Osteocyte (in vitro differentiated cells): ENCODE measurements around the gene MS4A15. TPM values are rescaled to one million over a fixed set of nuclear protein-coding genes. Genes with fewer than 3 reads are reported as not detected.
"Not testable (repeated sequence)": the region's sequence is repeated elsewhere in the genome, so short reads cannot be mapped to it uniquely, and the experiment has no call there.

Experiments used
- DNase-seq: peaks from one replicate; pipeline ENCODE4 v3.0.0; 2021; ENCODE audit warnings: mixed read lengths; ENCODE audit not compliant: unreplicated experiment; ENCODE audit errors: extremely low spot score
- H3K27ac Mint-ChIP-seq: one replicate; pipeline ENCODE4 v1.8.0; 2021; ENCODE audit warnings: mild to moderate bottlenecking, mixed read lengths; ENCODE audit not compliant: unreplicated experiment
- H3K27me3 Mint-ChIP-seq: one replicate; pipeline ENCODE4 v1.8.0; 2021; ENCODE audit warnings: mixed read lengths; ENCODE audit not compliant: unreplicated experiment
- H3K36me3 Mint-ChIP-seq: one replicate; pipeline ENCODE4 v1.8.0; 2021; ENCODE audit warnings: mixed read lengths; ENCODE audit not compliant: unreplicated experiment
- H3K4me1 Mint-ChIP-seq: one replicate; pipeline ENCODE4 v1.8.0; 2021; ENCODE audit warnings: mixed read lengths; ENCODE audit not compliant: unreplicated experiment
- H3K4me3 Mint-ChIP-seq: one replicate; pipeline ENCODE4 v1.8.0; 2021; ENCODE audit warnings: mild to moderate bottlenecking, moderate library complexity, mixed read lengths; ENCODE audit not compliant: unreplicated experiment
- H3K9me3 Mint-ChIP-seq: one replicate; pipeline ENCODE4 v1.8.0; 2021; ENCODE audit warnings: mixed read lengths; ENCODE audit not compliant: unreplicated experiment
- total RNA-seq: library from RNA; stranded (reverse); gene quantifications from 2 replicates; pipeline ENCODE4 v1.2.1, GENCODE V29; 2021
- TF ChIP-seq, protein P1 (sequence below): fragments of 200-600 bp; sonication (generic); IDR thresholded peaks from 2 replicates; pipeline ENCODE4 v1.5.0; 2021; ENCODE audit warnings: antibody characterized with exemption, mild to moderate bottlenecking, moderate library complexity

The MS4A15 gene
- total RNA-seq, 1 donor from 2014 or later: not detected

DNA sequence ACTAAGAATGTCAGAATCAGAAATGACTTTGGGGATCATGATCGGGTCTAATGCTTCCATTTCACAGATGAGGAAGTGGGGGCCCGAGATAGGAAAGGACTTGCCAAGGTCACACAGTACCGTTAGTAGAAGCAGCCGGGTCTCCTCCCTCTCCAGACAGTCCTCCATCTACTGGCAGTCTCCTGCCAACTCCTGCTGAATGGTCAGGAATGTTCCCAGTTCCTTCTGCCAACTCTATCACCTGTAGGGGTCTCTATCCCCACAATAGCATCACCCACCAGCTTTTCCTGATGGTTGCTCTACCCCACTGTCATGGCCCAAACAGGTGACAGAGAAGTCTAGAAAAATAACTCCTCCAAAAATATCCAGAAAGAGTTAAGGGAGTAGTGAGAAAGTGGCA is 61.4 kb downstream of the MS4A15 start:
- H3K9me3 Mint-ChIP-seq: no peaks in the 10 kb centered on the region
- no peaks in the 10 kb centered on the region for H3K36me3 Mint-ChIP-seq
- no peaks in the 10 kb centered on the region for H3K4me1 Mint-ChIP-seq
- no peak overlapping the region for H3K27ac Mint-ChIP-seq
- no peak for DNase-seq
- TF ChIP-seq, protein P1, sequence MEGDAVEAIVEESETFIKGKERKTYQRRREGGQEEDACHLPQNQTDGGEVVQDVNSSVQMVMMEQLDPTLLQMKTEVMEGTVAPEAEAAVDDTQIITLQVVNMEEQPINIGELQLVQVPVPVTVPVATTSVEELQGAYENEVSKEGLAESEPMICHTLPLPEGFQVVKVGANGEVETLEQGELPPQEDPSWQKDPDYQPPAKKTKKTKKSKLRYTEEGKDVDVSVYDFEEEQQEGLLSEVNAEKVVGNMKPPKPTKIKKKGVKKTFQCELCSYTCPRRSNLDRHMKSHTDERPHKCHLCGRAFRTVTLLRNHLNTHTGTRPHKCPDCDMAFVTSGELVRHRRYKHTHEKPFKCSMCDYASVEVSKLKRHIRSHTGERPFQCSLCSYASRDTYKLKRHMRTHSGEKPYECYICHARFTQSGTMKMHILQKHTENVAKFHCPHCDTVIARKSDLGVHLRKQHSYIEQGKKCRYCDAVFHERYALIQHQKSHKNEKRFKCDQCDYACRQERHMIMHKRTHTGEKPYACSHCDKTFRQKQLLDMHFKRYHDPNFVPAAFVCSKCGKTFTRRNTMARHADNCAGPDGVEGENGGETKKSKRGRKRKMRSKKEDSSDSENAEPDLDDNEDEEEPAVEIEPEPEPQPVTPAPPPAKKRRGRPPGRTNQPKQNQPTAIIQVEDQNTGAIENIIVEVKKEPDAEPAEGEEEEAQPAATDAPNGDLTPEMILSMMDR: no peak
- H3K27me3 Mint-ChIP-seq: peaks cover 5% of the 10 kb centered on the region
- H3K4me3 Mint-ChIP-seq: no peak overlapping the region

DNA sequence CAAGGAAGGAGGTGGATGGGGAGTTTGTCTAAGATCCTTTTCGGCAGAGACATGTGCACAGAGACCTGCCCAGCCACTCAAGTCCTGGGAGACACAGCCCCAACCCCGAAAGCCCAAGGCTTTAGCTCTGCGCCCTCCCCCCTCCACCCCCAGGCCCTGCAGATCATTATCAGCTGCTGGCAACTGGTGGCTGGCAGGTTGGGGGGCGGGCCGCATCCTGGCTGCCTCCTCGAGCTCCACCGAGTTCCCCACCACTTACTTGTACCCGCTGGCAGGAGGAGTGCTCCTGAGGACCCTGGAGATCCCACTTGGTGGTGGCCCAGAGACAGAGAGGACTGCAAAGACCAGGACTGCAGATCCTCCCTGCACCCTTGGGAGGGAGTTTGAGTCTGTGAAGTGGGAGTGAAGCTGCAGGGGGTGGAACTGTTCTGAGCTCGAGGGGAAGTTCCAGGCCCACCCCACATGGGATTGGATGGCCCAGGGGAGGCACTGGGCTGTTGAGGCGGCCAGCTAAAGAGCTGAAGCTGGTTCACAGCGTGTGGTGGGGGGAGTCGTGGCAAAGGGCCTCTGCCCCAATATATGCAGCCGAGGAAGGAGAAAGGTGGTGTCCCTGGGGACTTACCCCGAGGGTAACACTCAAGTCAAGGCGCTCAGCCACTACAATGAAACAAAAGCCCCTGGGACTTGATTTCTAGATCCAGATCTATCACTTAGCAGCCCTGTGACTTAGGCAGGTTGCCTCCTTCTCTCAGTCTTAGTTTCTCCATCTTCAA is 65.3 kb downstream of the MS4A15 start:
- Mint-ChIP-seq H3K36me3 (no peaks in the 10 kb centered on the region), H3K9me3 (no peaks in the 10 kb centered on the region), H3K27me3 (peaks cover 10% of the 10 kb centered on the region), H3K27ac (no peak overlapping the region), H3K4me3 (no peak overlapping the region), H3K4me1 (no peaks in the 10 kb centered on the region)
- DNase-seq: no peak
- TF ChIP-seq, protein P1: no peak

DNA sequence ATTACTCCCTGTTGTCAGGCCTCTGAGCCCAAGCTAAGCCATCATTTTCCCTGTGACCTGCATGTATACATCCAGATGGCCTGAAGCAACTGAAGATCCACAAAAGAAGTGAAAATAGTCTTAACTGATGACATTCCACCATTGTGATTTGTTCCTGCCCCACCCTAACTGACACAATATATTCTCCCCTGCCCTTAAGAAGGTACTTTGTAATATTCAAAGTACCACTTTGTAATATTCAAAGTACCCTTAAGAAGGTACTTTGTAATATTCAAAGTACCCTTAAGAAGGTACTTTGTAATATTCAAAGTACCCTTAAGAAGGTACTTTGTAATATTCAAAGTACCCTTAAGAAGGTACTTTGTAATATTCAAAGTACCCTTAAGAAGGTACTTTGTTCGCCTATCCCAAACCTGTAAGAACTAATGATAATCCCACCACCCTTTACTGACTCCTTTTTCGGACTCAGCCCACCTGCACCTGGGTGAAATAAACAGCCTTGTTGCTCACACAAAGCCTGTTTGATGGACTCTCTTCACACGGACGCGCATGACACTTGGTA is 67.2 kb downstream of the MS4A15 start:
- not testable (repeated sequence) for H3K4me1 Mint-ChIP-seq, H3K4me3 Mint-ChIP-seq, H3K27ac Mint-ChIP-seq, H3K36me3 Mint-ChIP-seq, DNase-seq, H3K9me3 Mint-ChIP-seq
- H3K27me3 Mint-ChIP-seq: peaks cover 19% of the 10 kb centered on the region

DNA sequence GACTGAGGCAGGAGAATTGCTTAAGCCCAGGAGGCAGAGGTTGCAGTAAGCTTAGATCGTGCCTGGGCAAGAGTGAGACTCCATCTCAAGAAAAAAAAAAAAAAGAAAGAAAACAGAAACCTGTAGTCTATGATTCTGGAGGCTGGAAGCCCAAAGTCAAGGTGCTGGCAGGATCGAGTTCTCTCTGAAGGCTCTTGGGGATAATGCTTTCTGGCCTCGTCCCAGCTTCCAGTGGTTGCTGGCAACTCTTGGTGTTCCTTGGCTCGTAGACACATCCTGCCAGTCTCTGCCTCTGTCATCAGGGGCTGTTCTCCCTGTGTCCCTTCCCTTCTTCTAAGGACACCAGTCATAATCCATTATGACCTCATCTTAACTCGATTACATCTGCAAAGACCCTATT is 68.5 kb downstream of the MS4A15 start:
- Mint-ChIP-seq H3K4me1 (no peaks in the 10 kb centered on the region), H3K9me3 (no peaks in the 10 kb centered on the region), H3K27ac (no peak overlapping the region), H3K4me3 (no peak overlapping the region), H3K27me3 (peaks cover 16% of the 10 kb centered on the region), H3K36me3 (no peaks in the 10 kb centered on the region)
- TF ChIP-seq, protein P1: no peak
- DNase-seq: no peak

DNA sequence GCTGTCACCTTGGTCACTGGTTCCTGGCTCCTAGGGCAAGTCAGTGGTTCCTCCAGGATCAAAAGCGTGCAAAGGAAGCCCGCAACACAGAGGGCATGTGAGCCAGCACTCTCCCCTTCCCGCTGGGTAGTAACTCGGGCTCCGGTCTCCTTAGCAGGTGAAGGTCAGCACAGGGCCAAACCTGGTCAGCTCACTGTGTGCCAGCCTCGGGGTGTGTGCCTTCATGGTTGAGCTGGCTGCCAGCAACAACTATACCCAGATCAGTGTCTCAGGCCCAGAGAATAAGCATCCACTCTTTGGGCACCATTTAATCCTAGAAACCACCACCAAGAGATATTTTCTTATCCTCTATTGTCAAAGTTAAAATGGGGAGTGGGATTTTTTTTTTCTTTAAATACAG is 69.1 kb downstream of the MS4A15 start:
- H3K27me3 Mint-ChIP-seq: peaks cover 17% of the 10 kb centered on the region
- H3K9me3 Mint-ChIP-seq: no peaks in the 10 kb centered on the region
- H3K27ac Mint-ChIP-seq: no peak overlapping the region
- H3K4me1 Mint-ChIP-seq: no peaks in the 10 kb centered on the region
- DNase-seq: no peak
- no peaks in the 10 kb centered on the region for H3K36me3 Mint-ChIP-seq
- TF ChIP-seq, protein P1: no peak
- no peak overlapping the region for H3K4me3 Mint-ChIP-seq

Other genes with a start within 250 kb of the MS4A15 start
- not detected in 2 replicates for gene MS4A13, start 241.5 kb upstream of the MS4A15 start, total RNA-seq
- not detected in 2 replicates for gene MS4A8, start 57.3 kb upstream of the MS4A15 start, total RNA-seq
- not detected in 2 replicates for gene MS4A18, start 32.1 kb upstream of the MS4A15 start, total RNA-seq
- gene MS4A10, start 28.5 kb downstream of the MS4A15 start, total RNA-seq: not detected in 2 replicates
- 25.9 and 27.4 TPM in 2 replicates for gene CCDC86, start 85.2 kb downstream of the MS4A15 start, total RNA-seq
- gene PTGDR2, start 99.1 kb downstream of the MS4A15 start, total RNA-seq: 0.68 and 0.91 TPM in 2 replicates
- not detected in 2 replicates for gene ZP1, start 110.7 kb downstream of the MS4A15 start, total RNA-seq
- gene PRPF19, start 149.7 kb downstream of the MS4A15 start, total RNA-seq: 78.0 and 78.2 TPM in 2 replicates
- gene TMEM109, start 157.3 kb downstream of the MS4A15 start, total RNA-seq: 144 and 152 TPM in 2 replicates
- gene TMEM132A, start 167.6 kb downstream of the MS4A15 start, total RNA-seq: 113 and 118 TPM in 2 replicates
- gene SLC15A3, start 195.3 kb downstream of the MS4A15 start, total RNA-seq: 11.6 and 14.6 TPM in 2 replicates
- not detected in 2 replicates for gene CD6, start 214.8 kb downstream of the MS4A15 start, total RNA-seq